HG02852 (cell line): ENCODE data around the gene MYOG.

ENCODE experiments used
- ATAC-seq: cut with Tn5 transposase; IDR thresholded peaks from one replicate; pipeline ENCODE4 v1.9.1; 2021; ENCODE audit warnings: mild to moderate bottlenecking, moderate library complexity; ENCODE audit not compliant: unreplicated experiment

Gene MYOG

DNA sequence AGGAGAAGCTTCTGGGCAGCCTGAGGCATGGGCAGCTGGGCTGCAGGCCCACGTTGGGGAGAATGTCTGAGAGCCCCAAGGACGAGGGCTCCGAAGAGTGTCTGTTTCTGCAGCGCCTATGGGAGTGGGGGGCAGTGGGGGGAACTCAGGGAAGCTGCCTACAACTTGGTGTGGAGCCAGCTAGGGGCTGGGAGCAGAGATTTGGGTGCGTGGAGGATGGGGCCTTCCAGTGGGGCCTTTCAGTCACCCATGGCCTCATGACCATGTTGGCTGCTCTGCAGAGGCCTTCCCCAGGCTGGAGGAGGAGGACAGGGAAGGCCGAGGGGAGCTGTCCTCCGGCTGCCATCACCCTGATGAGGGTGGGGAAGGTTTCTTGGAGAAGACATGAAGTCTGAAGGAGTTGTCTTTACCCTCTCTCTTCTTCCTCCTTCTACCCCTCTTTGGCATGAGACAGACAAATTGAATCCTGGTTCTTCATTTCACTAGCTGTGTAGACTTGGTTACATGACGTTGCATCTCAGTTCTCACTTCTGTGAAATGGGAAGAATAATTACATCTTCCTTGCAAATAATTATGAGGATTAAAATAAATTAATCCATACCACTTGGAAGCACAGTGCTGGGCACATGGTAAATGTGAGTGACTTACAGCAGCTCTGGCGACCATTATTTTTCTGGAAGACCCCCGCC is 51.2 kb downstream of the MYOG start:
- ATAC-seq: no peak

DNA sequence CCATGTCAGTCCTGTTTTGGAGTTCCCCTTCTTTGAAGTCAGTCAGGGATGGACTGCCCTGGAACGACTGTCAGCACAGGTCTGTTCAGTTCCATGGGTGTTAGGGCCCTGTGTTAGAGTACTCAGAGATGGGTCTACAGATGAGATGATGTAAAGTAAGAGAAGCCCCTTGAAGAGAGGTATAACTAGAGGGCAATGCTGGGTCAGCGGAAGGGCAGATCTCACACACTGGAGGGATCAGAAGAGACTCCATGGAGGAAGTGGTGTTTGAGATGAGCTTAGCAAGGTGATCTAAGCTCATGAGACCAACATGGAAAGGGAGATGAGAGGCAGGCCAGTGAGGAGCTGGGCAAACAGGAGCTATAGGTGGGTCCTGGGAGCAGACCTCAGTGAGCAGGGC is 51.9 kb downstream of the MYOG start:
- no peak for ATAC-seq

DNA sequence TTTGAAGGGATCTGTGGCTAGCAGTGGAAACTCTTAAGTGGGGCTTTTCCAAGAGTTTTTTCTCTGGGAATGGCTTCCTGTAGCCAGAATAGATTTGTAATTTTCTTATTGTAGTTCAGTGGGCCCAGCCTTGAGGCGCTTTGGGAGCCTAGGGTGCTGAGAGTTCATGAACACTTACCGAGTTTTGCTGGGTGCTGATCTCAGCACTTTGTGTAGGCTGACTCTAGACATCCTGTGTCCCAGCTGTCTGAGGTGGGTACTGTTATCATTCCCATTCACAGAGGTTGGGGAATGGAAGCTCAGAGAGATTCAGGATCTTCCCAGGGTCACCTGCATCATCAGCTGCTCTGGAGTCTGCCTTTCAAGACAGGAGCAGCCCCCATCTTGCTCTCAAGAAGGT is 52.5 kb downstream of the MYOG start:
- ATAC-seq: no peak
